Measurements from ENCODE around the gene LRRC52. TPM values are rescaled to one million over a fixed set of nuclear protein-coding genes. Genes with fewer than 3 reads are reported as not detected.

Gene LRRC52
- total and polyA plus RNA-seq, 2 of the 13 experiments (the other 11 are each of a cell fraction or from before 2014, with no cell fraction given) = not detected

DNA sequence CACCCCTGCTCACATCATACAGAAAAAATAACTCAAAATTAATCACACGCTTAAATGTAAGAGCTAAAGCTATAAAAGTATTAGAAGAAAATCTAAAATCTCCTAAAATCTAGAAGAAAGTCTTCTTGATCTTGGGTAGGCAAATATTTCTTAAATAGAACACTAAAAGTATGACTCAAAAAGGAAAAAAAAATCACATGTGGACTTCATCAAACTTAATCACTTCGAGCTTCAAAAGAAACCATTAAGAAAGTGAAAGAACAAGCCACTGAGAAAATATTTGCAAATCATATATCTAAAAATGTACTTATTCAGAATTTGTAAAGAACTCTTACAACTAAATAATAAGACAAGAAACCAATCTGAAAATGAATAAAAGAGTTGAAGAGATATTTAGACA is 32.7 kb downstream of the LRRC52 start:
- no peak for FAIRE-seq
- no peaks in the 10 kb centered on the region; a peak in 1 of 5 replicates for H3K27me3 ChIP-seq (ENCODE audit: control insufficient read depth in 1 of 2, insufficient read depth in 2 of 2, low read length in 2 of 2)
- POLR2A ChIA-PET = no interaction called here
- no peak overlapping the region for H2AFZ ChIP-seq (ENCODE audit: low read length)
- no peaks in the 10 kb centered on the region for H3K9me3 ChIP-seq (ENCODE audit: low read length)
- no peak overlapping the region for H3K9ac ChIP-seq (ENCODE audit: insufficient read depth, low read depth, low read length)
- in situ Hi-C loops (cut with HindIII; ENCODE audit: extremely low pct_ligation_motif_present, low pct_unique_long_range_greater_than_20kb) (loop anchor here (25.0 kb wide), 1 partner anchor 439 kb away; no protein-coding TSS in a partner anchor), intact Hi-C loops (cut with micrococcal nuclease; ENCODE audit: unreplicated experiment) (no loop called here)
- no peaks in the 10 kb centered on the region for H3K36me3 ChIP-seq (replicated peaks in 1 of 2; ENCODE audit: control insufficient read depth in 1 of 2, insufficient read depth in 2 of 2, low read length in 2 of 2)
- 1% methylated on average over 2 of the region's 2 CpGs for WGBS (ENCODE audit: low lambda C conversion rate)
- no peak overlapping the region for H3K4me2 ChIP-seq (ENCODE audit: low read depth, low read length)
- no peak for ATAC-seq
- no peak overlapping the region for H3K4me3 ChIP-seq (replicated peaks in 1 of 3; ENCODE audit: insufficient read depth in 1 of 3, low read depth in 2 of 3, low read length in 3 of 3)
- H3K4me1 ChIP-seq (ENCODE audit: insufficient read depth, low read length) = no peaks in the 10 kb centered on the region
- DNase-seq (ENCODE audit: low spot score) = no peak
- no TSS peak for BruUV-seq (replicated peaks)
- H3K27ac ChIP-seq (ENCODE audit: extremely low read length, insufficient read depth, low read length) = no peak overlapping the region
- no peak for TF ChIP-seq NFYC (CRISPR knock-in tag; IDR thresholded peaks at IDR 0.05)
- TF ChIP-seq, protein P1, sequence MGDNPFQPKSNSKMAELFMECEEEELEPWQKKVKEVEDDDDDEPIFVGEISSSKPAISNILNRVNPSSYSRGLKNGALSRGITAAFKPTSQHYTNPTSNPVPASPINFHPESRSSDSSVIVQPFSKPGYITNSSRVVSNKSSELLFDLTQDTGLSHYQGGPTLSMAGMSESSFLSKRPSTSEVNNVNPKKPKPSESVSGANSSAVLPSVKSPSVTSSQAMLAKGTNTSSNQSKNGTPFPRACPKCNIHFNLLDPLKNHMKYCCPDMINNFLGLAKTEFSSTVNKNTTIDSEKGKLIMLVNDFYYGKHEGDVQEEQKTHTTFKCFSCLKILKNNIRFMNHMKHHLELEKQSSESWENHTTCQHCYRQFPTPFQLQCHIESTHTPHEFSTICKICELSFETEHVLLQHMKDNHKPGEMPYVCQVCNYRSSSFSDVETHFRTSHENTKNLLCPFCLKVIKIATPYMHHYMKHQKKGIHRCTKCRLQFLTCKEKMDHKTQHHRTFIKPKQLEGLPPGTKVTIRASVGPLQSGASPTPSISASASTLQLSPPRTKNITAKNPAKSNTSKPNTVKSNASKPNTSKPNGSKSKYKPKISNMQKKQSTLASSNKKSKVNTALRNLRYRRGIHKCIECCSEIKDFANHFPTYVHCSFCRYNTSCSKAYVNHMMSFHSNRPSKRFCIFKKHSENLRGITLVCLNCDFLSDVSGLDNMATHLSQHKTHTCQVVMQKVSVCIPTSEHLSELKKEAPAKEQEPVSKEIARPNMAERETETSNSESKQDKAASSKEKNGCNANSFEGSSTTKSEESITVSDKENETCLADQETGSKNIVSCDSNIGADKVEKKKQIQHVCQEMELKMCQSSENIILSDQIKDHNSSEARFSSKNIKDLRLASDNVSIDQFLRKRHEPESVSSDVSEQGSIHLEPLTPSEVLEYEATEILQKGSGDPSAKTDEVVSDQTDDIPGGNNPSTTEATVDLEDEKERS (CRISPR knock-in tag; IDR thresholded peaks at IDR 0.05) = no peak
- TF ChIP-seq ZBTB3 (CRISPR knock-in tag; IDR thresholded peaks at IDR 0.05; ENCODE audit: borderline replicate concordance, low read depth) = no peak
- no peak for TF ChIP-seq ZNF441 (CRISPR knock-in tag; IDR thresholded peaks at IDR 0.05; ENCODE audit: borderline replicate concordance)
- no peak for TF ChIP-seq MYC (CRISPR knock-in tag; IDR thresholded peaks at IDR 0.05; ENCODE audit: borderline replicate concordance)
- TF ChIP-seq ZNF615 (CRISPR knock-in tag; IDR thresholded peaks at IDR 0.05; ENCODE audit: borderline replicate concordance) = no peak
- no peak for TF ChIP-seq SRSF1 (optimal IDR thresholded peaks at IDR 0.05; ENCODE audit: low read depth, low read length)
- TF ChIP-seq XRCC5 (optimal IDR thresholded peaks at IDR 0.05; ENCODE audit: low read length) = no peak
- TF ChIP-seq ISL2 (CRISPR knock-in tag; IDR thresholded peaks at IDR 0.05) = no peak
- TF ChIP-seq SP4 (CRISPR knock-in tag; IDR thresholded peaks at IDR 0.05) = no peak
- no peak for TF ChIP-seq ZNF138 (CRISPR knock-in tag; IDR thresholded peaks at IDR 0.05; ENCODE audit: low read depth)
- TF ChIP-seq ZC3H4 (CRISPR knock-in tag; IDR thresholded peaks at IDR 0.05; ENCODE audit: borderline replicate concordance) = no peak
- TF ChIP-seq, protein P2, sequence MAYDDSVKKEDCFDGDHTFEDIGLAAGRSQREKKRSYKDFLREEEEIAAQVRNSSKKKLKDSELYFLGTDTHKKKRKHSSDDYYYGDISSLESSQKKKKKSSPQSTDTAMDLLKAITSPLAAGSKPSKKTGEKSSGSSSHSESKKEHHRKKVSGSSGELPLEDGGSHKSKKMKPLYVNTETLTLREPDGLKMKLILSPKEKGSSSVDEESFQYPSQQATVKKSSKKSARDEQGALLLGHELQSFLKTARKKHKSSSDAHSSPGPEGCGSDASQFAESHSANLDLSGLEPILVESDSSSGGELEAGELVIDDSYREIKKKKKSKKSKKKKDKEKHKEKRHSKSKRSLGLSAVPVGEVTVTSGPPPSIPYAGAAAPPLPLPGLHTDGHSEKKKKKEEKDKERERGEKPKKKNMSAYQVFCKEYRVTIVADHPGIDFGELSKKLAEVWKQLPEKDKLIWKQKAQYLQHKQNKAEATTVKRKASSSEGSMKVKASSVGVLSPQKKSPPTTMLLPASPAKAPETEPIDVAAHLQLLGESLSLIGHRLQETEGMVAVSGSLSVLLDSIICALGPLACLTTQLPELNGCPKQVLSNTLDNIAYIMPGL (CRISPR knock-in tag; IDR thresholded peaks at IDR 0.05; ENCODE audit: borderline replicate concordance in 1 of 2, low read depth in 1 of 2) = no peak
- no peaks in the 10 kb centered on the region for H3K79me2 ChIP-seq (ENCODE audit: insufficient read depth, low read length)
- CTCF ChIA-PET (ENCODE audit: low intra/inter-chr PET ratio, low total read pairs) = no interaction called here
- H4K20me1 ChIP-seq (ENCODE audit: insufficient read depth, low read length) = no peaks in the 10 kb centered on the region

All from HepG2 (cell line).